SK-N-SH (cell line): ENCODE data around the gene C16orf78. TPM values are rescaled to one million over a fixed set of nuclear protein-coding genes. Genes with fewer than 3 reads are reported as not detected.

Source experiments
- CTCF ChIA-PET: fragments of 300-600, 350-600 bp; formaldehyde crosslinking; extraction: SDS; loops from one replicate; lab custom pipeline; 2021; lab: Yijun Ruan, JAX
- POLR2A ChIA-PET: fragments of 350-600 bp; sonication (Branson Sonifier 250); formaldehyde crosslinking; extraction: SDS; loops from one replicate; lab custom pipeline; 2020; ENCODE audit warnings: antibody characterized with exemption, inconsistent platforms; lab: Yijun Ruan, JAX
- DNase-seq: peaks from one replicate; pipeline ENCODE4 v3.0.0; 2012
- H2AFZ ChIP-seq: fragments of 200-600 bp; sonication (generic); 2 replicates; pipeline ENCODE4 v1.8.1; 2016; ENCODE audit warnings: antibody characterized with exemption, mild to moderate bottlenecking, low read depth
- H3F3A ChIP-seq: fragments of 200-600 bp; sonication (generic); replicated peaks from 2 replicates; pipeline ENCODE3; 2016; ENCODE audit warnings: antibody characterized with exemption, mild to moderate bottlenecking; ENCODE audit not compliant: insufficient read depth
- H3K27ac ChIP-seq, 2 experiments: fragments of 200-500 bp in 1 of 2; fragments of 200-600 bp in 1 of 2; sonication (Bioruptor generic) in 1 of 2; sonication (generic), shearing (Covaris generic) in 1 of 2; 2 replicates each; pipeline versions ENCODE4 v1.5.1 to v1.6.1; 2014 to 2016; ENCODE audit warnings: low read depth in 2 of 2, inconsistent platforms in 1 of 2, low read length in 1 of 2, mild to moderate bottlenecking in 1 of 2, mixed read lengths in 1 of 2
- H3K27me3 ChIP-seq: fragments of 200-600 bp; sonication (generic), shearing (Covaris generic); 2 replicates; pipeline ENCODE4 v1.6.1; 2016; ENCODE audit warnings: mixed run types; ENCODE audit not compliant: insufficient read depth
- H3K36me3 ChIP-seq, 2 experiments: fragments of 200-500 bp in 1 of 2; fragments of 200-600 bp in 1 of 2; sonication (Bioruptor generic) in 1 of 2; sonication (generic) in 1 of 2; replicated peaks in 1 of 2; 2 replicates each; pipeline versions ENCODE3 to v1.5.1; 2014 to 2016; ENCODE audit warnings: low read length in 1 of 2, mild to moderate bottlenecking in 1 of 2; ENCODE audit not compliant: insufficient read depth in 2 of 2, control insufficient read depth in 1 of 2
- H3K4me1 ChIP-seq, 2 experiments: fragments of 200-500 bp in 1 of 2; fragments of 200-600 bp in 1 of 2; sonication (Bioruptor generic) in 1 of 2; sonication (generic), shearing (Covaris generic) in 1 of 2; 2 replicates each; pipeline versions ENCODE4 v1.5.1 to v1.6.1; 2014 to 2016; ENCODE audit warnings: low read depth in 1 of 2, low read length in 1 of 2, mixed run types in 1 of 2; ENCODE audit not compliant: insufficient read depth in 2 of 2, control insufficient read depth in 1 of 2
- H3K4me2 ChIP-seq: fragments of 200-600 bp; sonication (generic), shearing (Covaris generic); 2 replicates; pipeline ENCODE4 v1.6.1; 2017; ENCODE audit warnings: mixed run types
- H3K4me3 ChIP-seq, 2 experiments: fragments of 200-500 bp in 1 of 2; fragments of 200-600 bp in 1 of 2; sonication (Bioruptor generic) in 1 of 2; sonication (generic), shearing (Covaris generic) in 1 of 2; 2 replicates each; pipeline versions ENCODE4 v1.5.1 to v1.8.1; 2014 to 2016; ENCODE audit warnings: low read depth in 2 of 2, inconsistent platforms in 1 of 2, low read length in 1 of 2, mild to moderate bottlenecking in 1 of 2, mixed read lengths in 1 of 2, moderate library complexity in 1 of 2
- H3K79me2 ChIP-seq: fragments of 200-600 bp; sonication (generic); 2 replicates; pipeline ENCODE4 v1.8.1; 2017; ENCODE audit warnings: mild to moderate bottlenecking; ENCODE audit not compliant: insufficient read depth
- H3K9ac ChIP-seq: fragments of 200-600 bp; sonication (generic); 2 replicates; pipeline ENCODE4 v1.6.1; 2017; ENCODE audit warnings: mixed run types
- H3K9me2 ChIP-seq: fragments of 200-600 bp; sonication (generic); 2 replicates; pipeline ENCODE4 v1.6.1; 2017; ENCODE audit warnings: mixed run types
- H3K9me3 ChIP-seq: fragments of 200-600 bp; sonication (generic); 2 replicates; pipeline ENCODE4 v1.6.1; 2017; ENCODE audit warnings: mixed run types, mild to moderate bottlenecking, moderate library complexity
- H4K20me1 ChIP-seq: fragments of 200-600 bp; sonication (generic); 2 replicates; pipeline ENCODE4 v1.6.1; 2017; ENCODE audit warnings: mild to moderate bottlenecking, mixed run types; ENCODE audit not compliant: insufficient read depth
- FOSL2 ChIP-seq: IDR thresholded peaks from 2 replicates; pipeline ENCODE4 v1.4.0; 2012; ENCODE audit warnings: low read depth, mild to moderate bottlenecking, moderate library complexity, borderline replicate concordance
- FOXM1 ChIP-seq: IDR thresholded peaks from 2 replicates; pipeline ENCODE4 v1.4.0; 2012; ENCODE audit warnings: low read depth, mild to moderate bottlenecking
- GABPA ChIP-seq: IDR thresholded peaks from 2 replicates; pipeline ENCODE4 v1.4.0; 2012; ENCODE audit warnings: low read depth, mild to moderate bottlenecking
- MEF2A ChIP-seq: IDR thresholded peaks from 2 replicates; pipeline ENCODE4 v1.4.0; 2012; ENCODE audit warnings: low read depth, borderline replicate concordance
- POLR2AphosphoS5 ChIP-seq: IDR thresholded peaks from 2 replicates; pipeline ENCODE4 v1.6.1; 2012; ENCODE audit warnings: low read depth, low read length
- RFX5 ChIP-seq: IDR thresholded peaks from 2 replicates; pipeline ENCODE4 v1.6.1; 2012; ENCODE audit warnings: mild to moderate bottlenecking, improper control_type of control experiment, low read length
- SIN3A ChIP-seq: IDR thresholded peaks from 2 replicates; pipeline ENCODE4 v1.6.1; 2012; ENCODE audit warnings: low read depth, mild to moderate bottlenecking, low read length, moderate library complexity, borderline replicate concordance
- SMC3 ChIP-seq: IDR thresholded peaks from 2 replicates; pipeline ENCODE4 v1.6.1; 2012; ENCODE audit warnings: low read depth, low read length, improper control_type of control experiment
- TCF12 ChIP-seq: IDR thresholded peaks from 2 replicates; pipeline ENCODE4 v1.4.0; 2012
- USF2 ChIP-seq: fragments of 150-350 bp; IDR thresholded peaks from 2 replicates; pipeline ENCODE4 v1.6.1; 2017; ENCODE audit warnings: antibody characterized with exemption, low read length, low read depth, borderline replicate concordance
- YY1 ChIP-seq: IDR thresholded peaks from 2 replicates; pipeline ENCODE4 v1.4.0; 2012; ENCODE audit warnings: low read depth, mild to moderate bottlenecking
- ZBTB33 ChIP-seq: IDR thresholded peaks from 2 replicates; pipeline ENCODE4 v1.4.0; 2012; ENCODE audit warnings: low read depth, borderline replicate concordance
- WGBS: methylation state at CpG from one replicate; pipeline ENCODE4 v1.1.6; 2017; ENCODE audit warnings: low lambda C conversion rate; 5-methylcytosine and 5-hydroxymethylcytosine counted together
- polyA plus RNA-seq, 3 experiments: library from polyadenylated mRNA; depleted of rRNA; stranded (reverse); fragments of >200 nt; gene quantifications; 2 replicates each; pipeline ENCODE4 v1.2.3, GENCODE V29; 2012

Gene C16orf78
- polyA plus RNA-seq, 1 of the 3 experiments (the other 2 are of a cell fraction), result not detected

GRCh38 chr16:49411121-49411970 is 37.7 kb downstream of the C16orf78 start:
- DNase-seq, result no peak
- Histone ChIP-seq H3K27me3 (no peaks in the 10 kb centered on the region), H3K79me2 (no peaks in the 10 kb centered on the region), H3F3A (no peaks in the 10 kb centered on the region), H3K4me3 (no peak overlapping the region), H3K4me1 (peaks cover 0 to 3% of the 10 kb centered on the region in 2 experiments; a peak in 1 of 4 replicates), H3K9me2 (no peaks in the 10 kb centered on the region), H3K9me3 (no peaks in the 10 kb centered on the region), H4K20me1 (no peaks in the 10 kb centered on the region), H2AFZ (no peak overlapping the region), H3K27ac (no peak overlapping the region), H3K36me3 (no peaks in the 10 kb centered on the region), H3K9ac (no peak overlapping the region), H3K4me2 (no peak overlapping the region)
- POLR2A ChIA-PET, result no interaction called here
- CTCF ChIA-PET, result interaction anchor here (0.9 to 5.7 kb wide), 11 partner anchors 10 to 613 kb away, joined by 3 to 102 read pairs (median 3); partner anchors contain the start of gene CNEP1R1
- 56% methylated on average over 7 of the region's 11 CpGs for WGBS
- TF ChIP-seq GABPA (no peak), SMC3 (no peak)

GRCh38 chr16:49414671-49415070 is 41.1 kb downstream of the C16orf78 start:
- no peak overlapping the region for H3K9ac ChIP-seq
- H3K4me1 ChIP-seq, result no peaks in the 10 kb centered on the region; a peak in 1 of 4 replicates
- no peaks in the 10 kb centered on the region for H4K20me1 ChIP-seq
- no peaks in the 10 kb centered on the region for H3K36me3 ChIP-seq
- no peak overlapping the region for H3K4me3 ChIP-seq
- WGBS, result 64% methylated on average over 15 of the region's 15 CpGs
- no peak for TF ChIP-seq FOSL2
- no peak for TF ChIP-seq ZBTB33
- TF ChIP-seq SIN3A, result no peak
- no peak for TF ChIP-seq RFX5
- TF ChIP-seq POLR2AphosphoS5, result no peak
- no peak for TF ChIP-seq YY1
- TF ChIP-seq FOXM1, result no peak
- TF ChIP-seq USF2, result no peak
- TF ChIP-seq MEF2A, result no peak
- TF ChIP-seq TCF12, result no peak
- no peak for TF ChIP-seq GABPA
- H3K27ac ChIP-seq, result no peak overlapping the region
- no peak overlapping the region for H2AFZ ChIP-seq
- CTCF ChIA-PET, result interaction anchor here (1.2 kb wide), 1 partner anchor 178 kb away, joined by 3 read pairs; no protein-coding TSS in a partner anchor
- no peak overlapping the region for H3K4me2 ChIP-seq
- no peaks in the 10 kb centered on the region for H3K9me3 ChIP-seq
- no peaks in the 10 kb centered on the region for H3F3A ChIP-seq
- POLR2A ChIA-PET, result no interaction called here
- no peak for DNase-seq
- H3K27me3 ChIP-seq, result no peaks in the 10 kb centered on the region
- H3K79me2 ChIP-seq, result no peaks in the 10 kb centered on the region
- no peaks in the 10 kb centered on the region for H3K9me2 ChIP-seq
